Right ventricle myocardium inferior (tissue), 1 donor: Measurements from ENCODE around the gene PLEKHM3. TPM values are rescaled to one million over a fixed set of nuclear protein-coding genes. Genes with fewer than 3 reads are reported as not detected.
"Not testable (repeated sequence)": the region's sequence is repeated elsewhere in the genome, so short reads cannot be mapped to it uniquely, and the experiment has no call there.

Source experiments
- ATAC-seq: fragments of 200-7000 bp; cut with Tn5 transposase; one replicate; pipeline ENCODE4 v1.9.1; 2020; ENCODE audit warnings: mild to moderate bottlenecking, moderate library complexity
- DNase-seq: peaks from one replicate; pipeline ENCODE4 v3.0.0; 2021; ENCODE audit errors: missing footprints
- intact Hi-C: fragments of 100-400 bp; cut with DNase I; formaldehyde crosslinking; loops from one replicate; pipeline ENCODE4 v1.11.0; 2022
- total RNA-seq: library from RNA; stranded (reverse); fragmentation: NEBNext Ultra II Directional; extraction: Animal tissue kit (Norgen Biotek cat#: 25700); gene quantifications from one replicate; pipeline ENCODE4 v1.2.1, GENCODE V29; 2021
- donor health status: DM: no; HTN: yes; CAD: no; lungs with severe emphysema.

The PLEKHM3 gene
- total RNA-seq, 1 donor from 2014 or later = 13.6 TPM

- DNase-seq (no peak), ATAC-seq (no peak)
- intact Hi-C loops = no loop called here
Observed at GRCh38 chr2:207828361-207829057, 196.8 kb downstream of the PLEKHM3 start.

GRCh38 chr2:207825978-207826377 lies 199.3 kb downstream of the PLEKHM3 start:
- intact Hi-C loops = no loop called here
- peak; percentile 43 for ATAC-seq
- DNase-seq = no peak

GRCh38 chr2:207825045-207825954 lies 200.0 kb downstream of the PLEKHM3 start:
- peak; percentile 72 for ATAC-seq
- no peak for DNase-seq
- intact Hi-C loops = no loop called here

GRCh38 chr2:207823865-207824264 lies 201.5 kb downstream of the PLEKHM3 start:
- no peak for DNase-seq
- ATAC-seq = no peak
- intact Hi-C loops = loop anchor here (5.0 kb wide), 1 partner anchor 52 kb away; no protein-coding TSS in a partner anchor

- intact Hi-C loops = loop anchor here (5.0 kb wide), 1 partner anchor 48 kb away; no protein-coding TSS in a partner anchor
Observed at GRCh38 chr2:207819839-207820784, 205.2 kb downstream of the PLEKHM3 start.

GRCh38 chr2:207819021-207819797 lies 206.1 kb downstream of the PLEKHM3 start:
- DNase-seq (no peak), ATAC-seq (no peak)
- intact Hi-C loops = no loop called here

More at GRCh38 chr2:207819839-207820784, 205.2 kb downstream of the PLEKHM3 start:
- no peak for ATAC-seq
- DNase-seq = no peak

GRCh38 chr2:207816546-207816945 lies 208.8 kb downstream of the PLEKHM3 start:
- ATAC-seq = no peak
- no peak for DNase-seq
- intact Hi-C loops = no loop called here

- ATAC-seq (no peak), DNase-seq (no peak)
- intact Hi-C loops = no loop called here
Observed at GRCh38 chr2:207815254-207815653, 210.1 kb downstream of the PLEKHM3 start.

- intact Hi-C loops = no loop called here
- no peak for DNase-seq
- ATAC-seq = no peak
Observed at GRCh38 chr2:207813942-207814341, 211.4 kb downstream of the PLEKHM3 start.

- no peak for ATAC-seq
Observed at GRCh38 chr2:207813221-207813916, 212.0 kb downstream of the PLEKHM3 start.

GRCh38 chr2:207812726-207813080 lies 212.6 kb downstream of the PLEKHM3 start:
- ATAC-seq (no peak), DNase-seq (no peak)
- intact Hi-C loops = no loop called here

More at GRCh38 chr2:207813221-207813916, 212.0 kb downstream of the PLEKHM3 start:
- intact Hi-C loops = no loop called here
- no peak for DNase-seq

GRCh38 chr2:207812058-207812725 lies 213.1 kb downstream of the PLEKHM3 start:
- no peak for DNase-seq
- intact Hi-C loops = no loop called here
- ATAC-seq = no peak

- ATAC-seq, DNase-seq, intact Hi-C loops: not testable (repeated sequence)
Observed at GRCh38 chr2:207811658-207812057, 213.7 kb downstream of the PLEKHM3 start.

GRCh38 chr2:207810200-207810788 lies 215.0 kb downstream of the PLEKHM3 start:
- ATAC-seq (no peak), DNase-seq (no peak)
- intact Hi-C loops = no loop called here

GRCh38 chr2:207808119-207808518 lies 217.2 kb downstream of the PLEKHM3 start:
- intact Hi-C loops = no loop called here
- ATAC-seq (no peak), DNase-seq (no peak)

GRCh38 chr2:207807516-207807915 lies 217.8 kb downstream of the PLEKHM3 start:
- no peak for DNase-seq
- intact Hi-C loops = no loop called here
- no peak for ATAC-seq
